ENCODE measurements around the gene CA11. TPM values are rescaled to one million over a fixed set of nuclear protein-coding genes. Genes with fewer than 3 reads are reported as not detected.

CA11 gene
- total RNA-seq, 2 donors from 2014 or later, result 2.9 TPM; not detected in 1

DNA sequence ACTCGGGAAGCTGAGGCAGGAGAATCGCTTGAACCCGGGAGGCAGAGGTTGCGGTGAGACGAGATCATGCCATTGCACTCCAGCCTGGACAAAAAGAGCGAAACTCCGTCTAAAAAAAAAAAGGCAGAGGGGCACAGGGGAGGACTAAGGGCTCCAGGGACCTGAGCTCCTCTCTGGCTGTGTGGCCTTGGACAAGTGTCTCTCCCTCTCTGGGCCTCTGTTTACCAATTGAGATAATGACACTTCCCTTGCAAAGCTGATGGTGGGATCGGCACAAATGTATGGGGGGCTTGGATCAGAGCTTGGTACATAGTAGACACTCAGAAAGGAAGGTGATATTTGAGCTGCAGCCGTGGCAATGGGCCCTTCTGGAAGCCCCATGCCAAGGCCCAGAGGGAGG, 50.8 kb downstream of the CA11 start:
- H3K9me3 ChIP-seq, result no peaks in the 10 kb centered on the region
- DNase-seq (no peak), ATAC-seq (no peak)
- intact Hi-C loops (cut with DNase I), result loop anchor here (10.0 kb wide), 1 partner anchor 280 kb away; no protein-coding TSS in a partner anchor
- TF ChIP-seq POLR2A (IDR thresholded peaks at IDR 0.05), result no peak
- TF ChIP-seq, protein P1, sequence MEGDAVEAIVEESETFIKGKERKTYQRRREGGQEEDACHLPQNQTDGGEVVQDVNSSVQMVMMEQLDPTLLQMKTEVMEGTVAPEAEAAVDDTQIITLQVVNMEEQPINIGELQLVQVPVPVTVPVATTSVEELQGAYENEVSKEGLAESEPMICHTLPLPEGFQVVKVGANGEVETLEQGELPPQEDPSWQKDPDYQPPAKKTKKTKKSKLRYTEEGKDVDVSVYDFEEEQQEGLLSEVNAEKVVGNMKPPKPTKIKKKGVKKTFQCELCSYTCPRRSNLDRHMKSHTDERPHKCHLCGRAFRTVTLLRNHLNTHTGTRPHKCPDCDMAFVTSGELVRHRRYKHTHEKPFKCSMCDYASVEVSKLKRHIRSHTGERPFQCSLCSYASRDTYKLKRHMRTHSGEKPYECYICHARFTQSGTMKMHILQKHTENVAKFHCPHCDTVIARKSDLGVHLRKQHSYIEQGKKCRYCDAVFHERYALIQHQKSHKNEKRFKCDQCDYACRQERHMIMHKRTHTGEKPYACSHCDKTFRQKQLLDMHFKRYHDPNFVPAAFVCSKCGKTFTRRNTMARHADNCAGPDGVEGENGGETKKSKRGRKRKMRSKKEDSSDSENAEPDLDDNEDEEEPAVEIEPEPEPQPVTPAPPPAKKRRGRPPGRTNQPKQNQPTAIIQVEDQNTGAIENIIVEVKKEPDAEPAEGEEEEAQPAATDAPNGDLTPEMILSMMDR (IDR thresholded peaks at IDR 0.05), result no peak
- H3K4me3 ChIP-seq, result no peak overlapping the region
- H3K27me3 ChIP-seq, result no peaks in the 10 kb centered on the region
- H3K4me1 ChIP-seq, result no peaks in the 10 kb centered on the region
- no peaks in the 10 kb centered on the region for H3K36me3 ChIP-seq (replicated peaks in 1 of 2; ENCODE audit: insufficient read depth in 1 of 2, low read depth in 2 of 2)
- 80% methylated on average over 8 to 9 of the region's 9 CpGs for WGBS, 2 donors
- H3K27ac ChIP-seq, result no peak overlapping the region

DNA sequence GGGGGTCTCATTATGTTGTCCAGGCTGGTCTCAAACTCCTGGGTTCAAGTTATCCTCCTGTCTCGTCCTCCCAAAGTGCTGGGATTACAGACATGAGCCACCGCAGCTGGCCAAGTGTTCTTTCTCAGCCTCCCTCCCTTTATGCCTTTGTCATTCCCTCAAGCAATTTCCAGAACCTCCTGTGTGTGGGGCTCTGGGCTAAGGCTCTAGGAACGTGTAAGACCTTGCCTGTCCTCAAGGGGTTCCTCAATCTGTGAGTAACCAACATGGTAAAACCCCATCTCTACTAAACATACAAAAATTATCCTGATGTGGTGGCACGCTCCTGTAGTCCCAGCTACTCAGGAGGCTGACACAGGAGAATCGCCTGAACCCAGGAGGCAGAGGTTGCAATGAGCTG, 55.0 kb downstream of the CA11 start:
- Histone ChIP-seq H3K27ac (no peak overlapping the region), H3K4me1 (peaks cover 7% of the 10 kb centered on the region), H3K4me3 (no peak overlapping the region), H3K36me3 (replicated peaks in 1 of 2; ENCODE audit: insufficient read depth in 1 of 2, low read depth in 2 of 2) (no peaks in the 10 kb centered on the region), H3K27me3 (no peaks in the 10 kb centered on the region), H3K9me3 (no peaks in the 10 kb centered on the region)
- 57 to 88% methylated on average over 3 to 5 of the region's 5 CpGs for WGBS, 2 donors
- intact Hi-C loops (cut with DNase I), result loop anchor here (10.0 kb wide), 1 partner anchor 276 kb away; no protein-coding TSS in a partner anchor
- no peak for TF ChIP-seq POLR2A (IDR thresholded peaks at IDR 0.05)
- TF ChIP-seq, protein P1 (IDR thresholded peaks at IDR 0.05), result no peak
- DNase-seq (no peak), ATAC-seq (no peak)

DNA sequence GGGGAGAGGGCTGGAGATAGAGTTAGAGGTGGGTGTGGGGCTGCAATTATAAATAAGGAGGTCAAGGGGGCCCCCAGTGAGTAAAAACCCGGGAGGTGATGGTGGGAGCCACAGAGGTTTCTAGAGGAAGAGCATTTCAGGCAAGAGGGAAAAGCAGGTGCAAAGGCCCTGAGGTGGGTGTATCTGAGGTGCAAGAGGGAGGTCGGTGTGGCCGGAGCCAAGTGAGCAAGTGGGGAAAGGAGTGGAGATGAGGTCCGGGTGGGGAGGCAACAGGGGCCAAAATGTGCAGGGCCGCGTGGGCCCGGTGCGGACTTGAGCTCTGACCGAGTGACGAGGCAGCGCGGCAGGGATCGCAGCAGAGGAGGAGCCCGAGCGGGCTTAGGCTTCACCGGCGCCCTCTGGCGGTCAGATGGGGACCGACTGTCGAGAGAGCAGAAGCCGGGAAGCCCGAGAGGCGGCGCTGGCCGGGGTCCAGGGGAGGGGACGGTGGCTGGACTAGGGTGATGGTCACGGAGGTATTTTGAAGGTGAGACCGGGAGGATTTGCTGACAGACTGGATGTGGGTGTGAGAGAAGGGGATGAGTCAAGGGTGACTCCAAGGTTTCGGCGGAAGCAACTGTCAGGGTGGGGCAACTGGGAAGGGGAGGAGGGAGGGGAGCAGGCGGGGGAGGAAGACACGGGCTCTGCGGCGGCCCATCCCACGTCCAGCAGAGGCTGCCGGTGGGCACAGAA, 57.2 kb downstream of the CA11 start:
- Histone ChIP-seq H3K27me3 (no peaks in the 10 kb centered on the region), H3K27ac (no peak overlapping the region), H3K4me1 (peaks cover 12% of the 10 kb centered on the region), H3K9me3 (no peaks in the 10 kb centered on the region), H3K36me3 (replicated peaks in 1 of 2; ENCODE audit: insufficient read depth in 1 of 2, low read depth in 2 of 2) (no peaks in the 10 kb centered on the region), H3K4me3 (no peak overlapping the region)
- 4 to 5% methylated on average over 30 to 36 of the region's 36 CpGs for WGBS, 2 donors
- peak; percentile 87 for ATAC-seq
- peak; percentile 91 to 96 (median 92) for DNase-seq
- no peak for TF ChIP-seq POLR2A (IDR thresholded peaks at IDR 0.05)
- TF ChIP-seq, protein P1 (IDR thresholded peaks at IDR 0.05), result peak; percentile 82 to 97 (median 91)
- intact Hi-C loops (cut with DNase I), result no loop called here

Other genes with a start within 250 kb of the CA11 start
- 10 to 100 TPM; 11.9 TPM for gene GRWD1, start 200.2 kb downstream of the CA11 start, total RNA-seq
- gene KCNJ14, start 190.6 kb downstream of the CA11 start, total RNA-seq, result 1 to 10 TPM in 1 of 2 donors, under 1 TPM in 1; 0.66 to 1.6 TPM
- gene CYTH2, start 176.8 kb downstream of the CA11 start, total RNA-seq, result 10 to 100 TPM; 76.1 to 94.2 TPM
- gene LMTK3, start 134.4 kb downstream of the CA11 start, total RNA-seq, result 1 to 10 TPM; 4.2 to 9.6 TPM
- 1 to 10 TPM in 1 of 2 donors, not detected in 1; 1.0 TPM for gene SULT2B1, start 94.0 kb downstream of the CA11 start, total RNA-seq
- gene SPACA4, start 39.4 kb downstream of the CA11 start, total RNA-seq, result not detected
- gene FAM83E, start 31.1 kb downstream of the CA11 start, total RNA-seq, result 1 to 10 TPM in 1 of 2 donors, under 1 TPM in 1; 0.33 to 4.2 TPM
- gene RPL18, start 27.0 kb downstream of the CA11 start, total RNA-seq, result 1,000 to 10,000 TPM; 2,402 to 3,112 TPM
- 10 to 100 TPM in 1 of 2 donors, 1 to 10 TPM in 1; 8.3 to 37.6 TPM for gene SPHK2, start 26.7 kb downstream of the CA11 start, total RNA-seq
- 1 to 10 TPM; 2.0 to 4.9 TPM for gene DBP, start 8.8 kb downstream of the CA11 start, total RNA-seq
- gene NTN5, start 26.8 kb upstream of the CA11 start, total RNA-seq, result not detected
- 1 to 10 TPM; 2.0 to 3.4 TPM for gene FUT2, start 49.8 kb upstream of the CA11 start, total RNA-seq
- 1 to 10 TPM in 1 of 2 donors, under 1 TPM in 1; 0.26 to 7.3 TPM for gene MAMSTR, start 73.5 kb upstream of the CA11 start, total RNA-seq
- 10 to 100 TPM; 14.5 to 60.0 TPM for gene RASIP1, start 94.4 kb upstream of the CA11 start, total RNA-seq
- 10 to 100 TPM in 1 of 2 donors, 1 to 10 TPM in 1; 1.6 to 14.5 TPM for gene IZUMO1, start 100.7 kb upstream of the CA11 start, total RNA-seq
- 10 to 100 TPM; 14.8 to 79.1 TPM for gene FUT1, start 106.5 kb upstream of the CA11 start, total RNA-seq
- not detected for gene FGF21, start 109.3 kb upstream of the CA11 start, total RNA-seq
- 10 to 100 TPM; 34.5 to 56.0 TPM for gene BCAT2, start 164.8 kb upstream of the CA11 start, total RNA-seq
- gene HSD17B14, start 190.3 kb upstream of the CA11 start, total RNA-seq, result 1 to 10 TPM; 2.1 to 3.3 TPM
- gene PLEKHA4, start 222.4 kb upstream of the CA11 start, total RNA-seq, result 10 to 100 TPM in 1 of 2 donors, 1 to 10 TPM in 1; 6.5 to 21.1 TPM
- gene PPP1R15A, start 226.2 kb upstream of the CA11 start, total RNA-seq, result 10 to 100 TPM; 17.9 to 49.4 TPM